Heart left ventricle (tissue), 16 donors: ENCODE results near the gene AJM1. TPM values are rescaled to one million over a fixed set of nuclear protein-coding genes. Genes with fewer than 3 reads are reported as not detected.

Experiments used
- ATAC-seq, 4 donors: fragments of 200-7000 bp; cut with Tn5 transposase; one replicate each; pipeline ENCODE4 v1.9.1; 2020 to 2022; ENCODE audit warnings: moderate library complexity in 4 of 4, mild to moderate bottlenecking in 3 of 4, moderate number of reproducible peaks in 1 of 4
- DNase-seq, 5 donors: peaks; one replicate each; pipeline ENCODE4 v3.0.0-alpha.2; 2020
- H3K27ac ChIP-seq, 12 donors: fragments of 200-600 bp; sonication (generic) in 4 of 12; one replicate each; pipeline versions ENCODE4 v1.5.0 to v1.8.0; 2016 to 2022; ENCODE audit warnings: mild to moderate bottlenecking in 2 of 12
- H3K27me3 ChIP-seq, 9 donors: fragments of 200-600 bp; sonication (generic) in 2 of 9; one replicate each; pipeline versions ENCODE4 v1.5.1 to v1.8.0; 2016 to 2022; ENCODE audit warnings: mild to moderate bottlenecking in 3 of 9
- H3K36me3 ChIP-seq, 9 donors: fragments of 200-600 bp; sonication (generic) in 2 of 9; one replicate each; pipeline versions ENCODE4 v1.5.0 to v1.8.0; 2018 to 2022; ENCODE audit warnings: mild to moderate bottlenecking in 2 of 9
- H3K4me1 ChIP-seq, 12 donors: fragments of 200-600 bp; sonication (generic) in 4 of 12; one replicate each; pipeline versions ENCODE4 v1.5.0 to v1.8.0; 2016 to 2022; ENCODE audit warnings: mild to moderate bottlenecking in 3 of 12
- H3K4me3 ChIP-seq, 12 donors: fragments of 200-600 bp; sonication (generic) in 4 of 12; one replicate each; pipeline versions ENCODE4 v1.5.0 to v1.8.0; 2017 to 2022; ENCODE audit warnings: mild to moderate bottlenecking in 9 of 12, moderate library complexity in 4 of 12
- H3K9me3 ChIP-seq, 12 donors: fragments of 200-600 bp; sonication (generic) in 4 of 12; one replicate each; pipeline versions ENCODE4 v1.5.0 to v1.8.0; 2016 to 2022; ENCODE audit warnings: mild to moderate bottlenecking in 1 of 12
- POLR2A ChIP-seq, 2 donors: fragments of 450-650 bp; IDR thresholded peaks; one replicate each; pipeline ENCODE4 v1.6.1; 2017; ENCODE audit warnings: antibody characterized with exemption in 2 of 2, mild to moderate bottlenecking in 2 of 2, moderate library complexity in 2 of 2
- WGBS, 4 donors: extraction: QIAGEN DNeasy Blood & Tissue Kit in 2 of 4; methylation state at CpG; one replicate each; pipeline versions ENCODE4 v1.1.5 to v1.1.7; 2013 to 2018; 5-methylcytosine and 5-hydroxymethylcytosine counted together
- intact Hi-C, 10 donors: fragments of 100-400 bp; cut with DNase I; formaldehyde crosslinking; loops; one replicate each; pipeline versions ENCODE4 v1.11.1 to v1.14.2; 2022
- polyA plus RNA-seq, 2 donors: library from polyadenylated mRNA; stranded (reverse); fragments of 200-250 nt; gene quantifications; one replicate each; pipeline ENCODE4 v1.2.3, GENCODE V29; 2013
- total RNA-seq, 9 donors: library from RNA; depleted of rRNA in 2 of 9; stranded (reverse); fragments of >200 nt in 2 of 9; fragmentation: NEBNext Ultra II Directional in 3 of 9; extraction: Animal tissue kit (Norgen Biotek cat#: 25700) in 3 of 9; gene quantifications; one replicate each; pipeline versions ENCODE4 v1.1.0 to v1.2.4, GENCODE V29; 2016 to 2023
- TF ChIP-seq, protein P1 (sequence below), 12 donors: fragments of 200-600 bp; sonication (generic) in 4 of 12; IDR thresholded peaks; one replicate each; pipeline versions ENCODE4 v1.5.0 to v1.8.0; 2018 to 2022; ENCODE audit warnings: antibody characterized with exemption in 12 of 12, mild to moderate bottlenecking in 5 of 12
- donor health status: ischemic (EF 13 %, LVEDD 7.1; RV severe dilation, severe dysfunction).
- donor health status: healthy with polysubstance abuse.
- donor health status: DM: no; HTN: yes; CAD: no.
- donor health status: DM: no; HTN: no; CAD: no.
- donor health status: ischemic (EF 25% LVEDD 6.9; RV normal size, moderate dysfunction).
- donor health status: ischemic (EF 25% LVEDD 5.7; RV mildly dilated, moderate dysfunction).
- donor health status: healthy.
- donor health status: DM: yes; HTN: yes; CAD: no.
- donor health status: ischemic (EF 35%, LVEDD 5.7; RV mildly dilated, moderate dysfunction).
- donor health status: nonischemic (EF 11% LVEDD 7.7; RV severe dilation, severe dysfunction).
- donor health status: DM: yes; HTN: yes; CAD: no.
- donor health status: PGD.
- donor health status: ischemic (EF 29% LVEDD 5.4; RV normal size, mild dysfunction).
- donor health status: nonischemic (EF 23%, LVEDD 6.1; RV moderate dilation, normal function).

AJM1 gene
- total and polyA plus RNA-seq, 11 donors: 2.6 to 7.0 (median 5.5) TPM

DNA sequence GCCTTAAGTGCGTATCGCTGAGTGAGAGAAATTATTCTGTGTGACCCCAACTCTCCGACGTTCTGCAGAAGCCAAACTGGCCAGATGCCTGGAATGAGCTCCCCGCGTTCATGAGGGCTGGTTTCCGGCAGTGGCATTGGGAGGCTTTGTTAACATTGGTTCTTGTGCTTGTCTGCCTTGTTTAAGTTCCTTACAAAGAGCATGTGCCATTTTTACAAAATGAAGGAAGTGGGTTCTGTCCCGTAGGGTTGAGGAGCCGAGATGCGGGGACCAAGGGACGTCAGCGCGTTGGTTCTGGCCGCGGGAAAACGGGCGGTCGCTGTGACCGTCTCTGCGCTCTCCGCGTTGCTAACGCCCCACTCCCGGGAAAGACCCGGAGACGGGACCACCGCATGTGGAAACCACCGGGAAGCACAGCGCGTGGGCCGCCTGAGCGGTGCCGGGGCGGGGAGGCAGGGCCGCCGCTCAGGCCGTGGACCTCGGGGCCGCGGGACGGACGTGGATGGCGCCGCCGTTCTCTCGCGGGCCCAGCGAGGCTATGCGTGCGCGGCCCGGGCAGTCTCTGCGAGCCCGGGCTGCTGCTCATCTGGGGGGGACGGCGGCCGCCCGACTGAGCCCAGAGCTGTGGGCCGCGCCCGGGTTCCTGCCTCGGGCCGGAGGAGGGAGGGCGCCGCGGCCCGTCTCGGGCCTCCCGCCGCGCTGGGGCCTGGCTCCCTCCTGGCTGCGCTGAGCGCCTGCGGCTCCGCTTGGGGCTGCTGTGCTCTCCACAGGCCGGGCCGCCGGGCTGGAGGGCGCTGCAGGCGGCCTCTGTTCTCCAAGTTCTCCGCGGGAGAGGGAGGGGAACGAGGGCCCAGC, 21.1 kb upstream of the AJM1 start:
- ATAC-seq (peak in 3 of 4 donors; percentile 63 to 72 (median 70)), DNase-seq (peak in 1 of 5 donors; percentile 21)
- H3K9me3 ChIP-seq: no peaks in the 10 kb centered on the region
- intact Hi-C loops: no loop called here
- 12 to 29% (median 22%) methylated on average over 48 to 83 of the region's 83 CpGs for WGBS, 4 donors
- peak overlapping the region in 4 of 12 donors; percentile 4 to 59 (median 26) for H3K27ac ChIP-seq
- TF ChIP-seq, protein P1, sequence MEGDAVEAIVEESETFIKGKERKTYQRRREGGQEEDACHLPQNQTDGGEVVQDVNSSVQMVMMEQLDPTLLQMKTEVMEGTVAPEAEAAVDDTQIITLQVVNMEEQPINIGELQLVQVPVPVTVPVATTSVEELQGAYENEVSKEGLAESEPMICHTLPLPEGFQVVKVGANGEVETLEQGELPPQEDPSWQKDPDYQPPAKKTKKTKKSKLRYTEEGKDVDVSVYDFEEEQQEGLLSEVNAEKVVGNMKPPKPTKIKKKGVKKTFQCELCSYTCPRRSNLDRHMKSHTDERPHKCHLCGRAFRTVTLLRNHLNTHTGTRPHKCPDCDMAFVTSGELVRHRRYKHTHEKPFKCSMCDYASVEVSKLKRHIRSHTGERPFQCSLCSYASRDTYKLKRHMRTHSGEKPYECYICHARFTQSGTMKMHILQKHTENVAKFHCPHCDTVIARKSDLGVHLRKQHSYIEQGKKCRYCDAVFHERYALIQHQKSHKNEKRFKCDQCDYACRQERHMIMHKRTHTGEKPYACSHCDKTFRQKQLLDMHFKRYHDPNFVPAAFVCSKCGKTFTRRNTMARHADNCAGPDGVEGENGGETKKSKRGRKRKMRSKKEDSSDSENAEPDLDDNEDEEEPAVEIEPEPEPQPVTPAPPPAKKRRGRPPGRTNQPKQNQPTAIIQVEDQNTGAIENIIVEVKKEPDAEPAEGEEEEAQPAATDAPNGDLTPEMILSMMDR (IDR thresholded peaks at IDR 0.05): peak in 1 of 12 donors; percentile 9
- no peak for TF ChIP-seq POLR2A (IDR thresholded peaks at IDR 0.05)
- no peaks in the 10 kb centered on the region for H3K27me3 ChIP-seq
- peaks cover 0 to 39% (median 31%) of the 10 kb centered on the region in 9 donors for H3K36me3 ChIP-seq
- peaks cover 0 to 18% (median 11%) of the 10 kb centered on the region in 12 donors for H3K4me1 ChIP-seq
- peak overlapping the region in 11 of 12 donors; percentile 6 to 61 (median 50) for H3K4me3 ChIP-seq

DNA sequence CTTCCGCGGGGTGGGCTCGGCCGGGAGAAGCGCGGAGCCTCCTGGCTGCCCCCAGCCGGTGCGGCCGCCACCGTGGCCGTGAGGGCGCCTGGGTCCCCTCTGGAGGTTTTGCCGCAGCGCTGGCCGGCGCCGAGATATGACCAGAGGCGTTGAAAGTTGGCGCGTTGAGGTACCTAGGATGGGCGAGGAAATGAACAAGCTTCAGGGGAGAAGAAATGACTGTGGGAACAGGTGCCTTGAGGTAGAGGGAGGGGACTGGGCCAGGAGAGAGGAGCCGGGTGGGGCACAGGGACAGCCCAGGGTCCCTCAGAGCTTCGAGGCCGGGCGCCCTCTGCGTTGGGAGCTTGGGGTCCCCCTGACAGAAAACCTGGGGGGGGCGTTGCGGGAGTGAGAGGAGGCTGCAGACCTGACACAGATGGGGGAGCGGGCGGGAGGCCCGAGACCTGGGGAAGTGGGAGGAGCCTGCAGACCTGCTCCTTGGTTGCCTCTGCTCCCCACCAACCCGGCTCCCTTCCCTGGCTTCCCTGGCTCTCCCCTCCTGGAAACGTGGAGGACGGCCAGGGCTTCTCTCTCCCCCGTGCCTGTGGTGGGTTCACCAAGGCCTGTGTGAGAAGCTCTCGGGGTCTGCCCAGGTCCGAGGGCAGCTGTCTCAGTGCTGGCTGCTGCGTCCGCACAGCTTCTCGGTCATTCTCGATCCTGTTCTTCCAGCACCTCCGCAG, 20.3 kb upstream of the AJM1 start:
- Histone ChIP-seq H3K4me1 (peaks cover 0 to 18% (median 11%) of the 10 kb centered on the region in 12 donors), H3K27ac (peak overlapping the region in 3 of 12 donors; percentile 26 to 59 (median 27)), H3K9me3 (no peaks in the 10 kb centered on the region), H3K27me3 (no peaks in the 10 kb centered on the region), H3K36me3 (peaks cover 0 to 45% (median 39%) of the 10 kb centered on the region in 9 donors), H3K4me3 (peak overlapping the region in 11 of 12 donors; percentile 6 to 61 (median 50))
- no peak for TF ChIP-seq POLR2A (IDR thresholded peaks at IDR 0.05)
- TF ChIP-seq, protein P1 (IDR thresholded peaks at IDR 0.05): no peak
- intact Hi-C loops: no loop called here
- peak in 2 of 4 donors; percentile 7 to 18 for ATAC-seq
- 59 to 73% (median 68%) methylated on average over 34 to 42 of the region's 42 CpGs for whole genome bisulfite sequencing, 4 donors
- DNase-seq: peak in 1 of 5 donors; percentile 42

DNA sequence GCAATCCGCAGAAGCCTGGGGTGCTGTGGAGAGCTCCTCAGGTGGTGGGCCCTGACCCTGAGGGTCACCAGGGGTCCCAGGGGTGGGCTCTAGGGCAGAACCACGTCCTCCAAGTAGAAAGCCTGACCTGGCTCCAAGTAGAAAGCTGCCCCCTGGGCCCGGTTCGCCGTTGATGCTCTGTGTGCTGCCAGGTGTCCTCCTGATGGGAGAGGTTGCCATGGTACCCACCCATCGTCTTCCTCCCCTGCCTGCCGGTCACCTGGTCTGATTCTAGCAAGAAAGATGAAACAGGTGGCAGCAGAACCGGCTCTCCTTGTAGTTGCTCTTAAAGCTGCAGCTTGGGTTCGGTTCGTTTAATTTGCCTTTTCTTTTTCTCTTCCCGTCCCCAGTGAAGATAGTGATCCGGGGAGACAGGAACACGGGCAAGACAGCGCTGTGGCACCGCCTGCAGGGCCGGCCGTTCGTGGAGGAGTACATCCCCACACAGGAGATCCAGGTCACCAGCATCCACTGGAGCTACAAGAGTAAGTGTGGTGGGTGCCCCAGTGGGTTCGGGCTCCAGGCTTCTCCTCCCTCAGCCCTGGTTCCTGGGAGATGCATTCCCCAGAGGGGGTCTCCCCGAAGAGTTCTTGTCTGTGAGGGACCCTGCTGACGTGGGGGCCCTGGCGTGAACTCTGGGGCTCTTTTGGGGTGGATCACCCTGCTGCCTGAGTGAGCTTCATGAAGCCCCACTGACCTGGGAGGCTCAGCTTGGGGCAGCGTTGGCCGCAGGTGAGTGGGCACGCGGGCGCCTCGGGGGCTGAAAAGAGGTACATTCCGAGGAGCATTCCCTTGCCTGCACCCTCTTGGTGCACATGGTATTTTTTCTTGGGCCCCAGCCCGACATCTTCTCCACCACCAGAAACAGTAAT, 18.9 kb upstream of the AJM1 start:
- H3K9me3 ChIP-seq: no peaks in the 10 kb centered on the region
- peaks cover 0 to 18% (median 11%) of the 10 kb centered on the region in 12 donors for H3K4me1 ChIP-seq
- no peak for ATAC-seq
- no peak overlapping the region for H3K27ac ChIP-seq
- peaks cover 0 to 51% (median 41%) of the 10 kb centered on the region in 9 donors for H3K36me3 ChIP-seq
- peak in 3 of 5 donors; percentile 16 to 49 (median 22) for DNase-seq
- 90 to 93% (median 90%) methylated on average over 29 to 30 of the region's 30 CpGs for WGBS, 4 donors
- no peaks in the 10 kb centered on the region for H3K27me3 ChIP-seq
- no peak overlapping the region for H3K4me3 ChIP-seq
- intact Hi-C loops: no loop called here
- TF ChIP-seq, protein P1 (IDR thresholded peaks at IDR 0.05): no peak
- TF ChIP-seq POLR2A (IDR thresholded peaks at IDR 0.05): no peak
